Astrocyte (in vitro differentiated cells and primary cell): ENCODE measurements around the gene PARP8. TPM values are rescaled to one million over a fixed set of nuclear protein-coding genes. Genes with fewer than 3 reads are reported as not detected.

Experiments used
- DNase-seq: peaks from one replicate; pipeline ENCODE4 v3.0.0-alpha.2; 2010; ENCODE audit warnings: low read depth
- FAIRE-seq: peaks from 2 replicates; lab custom pipeline; 2011; peaks lifted over from hg19 to GRCh38; lab: Jason Lieb, UNC
- H2AFZ ChIP-seq: 2 replicates; pipeline ENCODE4 v1.6.0; 2012; ENCODE audit warnings: low read depth, low read length, inconsistent platforms
- H3K27ac ChIP-seq: 2 replicates; pipeline ENCODE4 v1.5.1; 2011; ENCODE audit warnings: low read depth, low read length, inconsistent platforms
- H3K27me3 ChIP-seq: 2 replicates; pipeline ENCODE4 v1.6.0; 2011; ENCODE audit warnings: low read length, inconsistent platforms; ENCODE audit not compliant: insufficient read depth
- H3K36me3 ChIP-seq: 2 replicates; pipeline ENCODE4 v1.5.1; 2011; ENCODE audit warnings: low read length, inconsistent platforms; ENCODE audit not compliant: insufficient read depth
- H3K4me1 ChIP-seq: 2 replicates; pipeline ENCODE4 v1.5.1; 2011; ENCODE audit warnings: low read length, inconsistent platforms; ENCODE audit not compliant: insufficient read depth
- H3K4me2 ChIP-seq: 2 replicates; pipeline ENCODE4 v1.6.0; 2012; ENCODE audit warnings: low read length, inconsistent platforms
- H3K4me3 ChIP-seq: 2 replicates; pipeline ENCODE4 v1.5.1; 2011; ENCODE audit warnings: low read depth, mild to moderate bottlenecking, low read length, inconsistent platforms; ENCODE audit not compliant: insufficient read depth
- H3K79me2 ChIP-seq: 2 replicates; pipeline ENCODE4 v1.6.0; 2012; ENCODE audit warnings: mild to moderate bottlenecking, low read length, inconsistent platforms; ENCODE audit not compliant: insufficient read depth
- H3K9ac ChIP-seq: 2 replicates; pipeline ENCODE4 v1.6.0; 2012; ENCODE audit warnings: mild to moderate bottlenecking, low read length, inconsistent platforms
- H3K9me3 ChIP-seq: 2 replicates; pipeline ENCODE4 v1.5.1; 2012; ENCODE audit warnings: low read depth, mild to moderate bottlenecking, low read length, inconsistent platforms; ENCODE audit not compliant: insufficient read depth
- H4K20me1 ChIP-seq: 2 replicates; pipeline ENCODE4 v1.6.0; 2012; ENCODE audit warnings: low read length, inconsistent platforms; ENCODE audit not compliant: insufficient read depth
- H3K27ac Mint-ChIP-seq: one replicate; pipeline ENCODE4 v1.8.0; 2021; ENCODE audit warnings: mild to moderate bottlenecking, mixed read lengths; ENCODE audit not compliant: unreplicated experiment
- H3K27me3 Mint-ChIP-seq: one replicate; pipeline ENCODE4 v1.8.0; 2021; ENCODE audit warnings: low read depth, mixed read lengths; ENCODE audit not compliant: unreplicated experiment
- H3K36me3 Mint-ChIP-seq: one replicate; pipeline ENCODE4 v1.8.0; 2021; ENCODE audit warnings: low read depth, mixed read lengths; ENCODE audit not compliant: unreplicated experiment
- H3K4me1 Mint-ChIP-seq: one replicate; pipeline ENCODE4 v1.8.0; 2021; ENCODE audit warnings: low read depth, mixed read lengths; ENCODE audit not compliant: unreplicated experiment
- H3K4me3 Mint-ChIP-seq: one replicate; pipeline ENCODE4 v1.8.0; 2021; ENCODE audit warnings: mild to moderate bottlenecking, moderate library complexity, mixed read lengths; ENCODE audit not compliant: unreplicated experiment
- H3K9me3 Mint-ChIP-seq: one replicate; pipeline ENCODE4 v1.8.0; 2021; ENCODE audit warnings: mild to moderate bottlenecking, mixed read lengths; ENCODE audit not compliant: unreplicated experiment
- EZH2 ChIP-seq: IDR thresholded peaks from 2 replicates; pipeline ENCODE4 v1.6.1; 2012; ENCODE audit warnings: mild to moderate bottlenecking, low read length, inconsistent platforms; ENCODE audit not compliant: insufficient read depth
- total RNA-seq: library from RNA; stranded (reverse); gene quantifications from 2 replicates; pipeline ENCODE4 v1.2.1, GENCODE V29; 2021
- TF ChIP-seq, protein P1 (sequence below): IDR thresholded peaks from 2 replicates; pipeline ENCODE4 v1.5.1; 2011; ENCODE audit warnings: low read depth, mild to moderate bottlenecking, inconsistent platforms, low read length, moderate library complexity; ENCODE audit not compliant: insufficient read depth

PARP8 gene
- total RNA-seq, 1 donor from 2014 or later, result 36.1 TPM

- FAIRE-seq (no peak), DNase-seq (no peak)
- Mint-ChIP-seq H3K4me1 (no peaks in the 10 kb centered on the region), H3K9me3 (no peaks in the 10 kb centered on the region), H3K36me3 (peaks cover 2% of the 10 kb centered on the region), H3K4me3 (no peak overlapping the region), H3K27ac (no peak overlapping the region), H3K27me3 (no peaks in the 10 kb centered on the region)
- H3K4me2 ChIP-seq, result no peak overlapping the region
- H3K4me1 ChIP-seq, result no peaks in the 10 kb centered on the region
- no peaks in the 10 kb centered on the region for H3K36me3 ChIP-seq
- H4K20me1 ChIP-seq, result no peaks in the 10 kb centered on the region
- TF ChIP-seq, protein P1, sequence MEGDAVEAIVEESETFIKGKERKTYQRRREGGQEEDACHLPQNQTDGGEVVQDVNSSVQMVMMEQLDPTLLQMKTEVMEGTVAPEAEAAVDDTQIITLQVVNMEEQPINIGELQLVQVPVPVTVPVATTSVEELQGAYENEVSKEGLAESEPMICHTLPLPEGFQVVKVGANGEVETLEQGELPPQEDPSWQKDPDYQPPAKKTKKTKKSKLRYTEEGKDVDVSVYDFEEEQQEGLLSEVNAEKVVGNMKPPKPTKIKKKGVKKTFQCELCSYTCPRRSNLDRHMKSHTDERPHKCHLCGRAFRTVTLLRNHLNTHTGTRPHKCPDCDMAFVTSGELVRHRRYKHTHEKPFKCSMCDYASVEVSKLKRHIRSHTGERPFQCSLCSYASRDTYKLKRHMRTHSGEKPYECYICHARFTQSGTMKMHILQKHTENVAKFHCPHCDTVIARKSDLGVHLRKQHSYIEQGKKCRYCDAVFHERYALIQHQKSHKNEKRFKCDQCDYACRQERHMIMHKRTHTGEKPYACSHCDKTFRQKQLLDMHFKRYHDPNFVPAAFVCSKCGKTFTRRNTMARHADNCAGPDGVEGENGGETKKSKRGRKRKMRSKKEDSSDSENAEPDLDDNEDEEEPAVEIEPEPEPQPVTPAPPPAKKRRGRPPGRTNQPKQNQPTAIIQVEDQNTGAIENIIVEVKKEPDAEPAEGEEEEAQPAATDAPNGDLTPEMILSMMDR, result no peak
- TF ChIP-seq EZH2, result no peak
- no peak overlapping the region for H3K4me3 ChIP-seq
- no peaks in the 10 kb centered on the region for H3K9me3 ChIP-seq
- no peak overlapping the region for H3K9ac ChIP-seq
- no peak overlapping the region for H3K27ac ChIP-seq
- H3K27me3 ChIP-seq, result no peaks in the 10 kb centered on the region
- no peak overlapping the region for H2AFZ ChIP-seq
- H3K79me2 ChIP-seq, result no peaks in the 10 kb centered on the region
These were observed 161.2 kb downstream of the PARP8 start for GRCh38 chr5:50827516-50828247.

DNA sequence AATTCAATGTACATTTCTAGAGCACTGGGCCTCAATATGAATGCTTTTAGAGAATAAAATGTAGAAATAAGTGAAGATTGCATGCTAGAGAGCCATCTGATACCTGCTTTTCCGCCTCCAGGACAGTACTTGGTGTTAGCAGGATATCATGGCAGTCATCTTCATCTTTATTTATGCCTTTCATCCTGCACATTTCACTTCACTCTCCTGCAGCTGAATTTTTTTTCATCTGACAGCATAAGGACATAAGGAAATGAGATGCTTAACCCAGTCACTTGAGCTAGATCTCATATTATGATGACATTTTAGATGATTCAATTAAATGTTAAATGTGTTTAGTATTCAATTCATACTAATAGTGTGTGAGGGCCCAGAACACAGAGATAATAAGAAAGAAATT lies 162.6 kb downstream of the PARP8 start:
- TF ChIP-seq EZH2, result no peak
- TF ChIP-seq, protein P1, result no peak
- H3K4me3 Mint-ChIP-seq, result no peak overlapping the region
- no peaks in the 10 kb centered on the region for H3K9me3 ChIP-seq
- H3K9me3 Mint-ChIP-seq, result no peaks in the 10 kb centered on the region
- H3K4me1 Mint-ChIP-seq, result no peaks in the 10 kb centered on the region
- no peak overlapping the region for H2AFZ ChIP-seq
- H3K4me2 ChIP-seq, result no peak overlapping the region
- FAIRE-seq (no peak), DNase-seq (no peak)
- H3K27me3 Mint-ChIP-seq, result no peaks in the 10 kb centered on the region
- no peak overlapping the region for H3K4me3 ChIP-seq
- no peak overlapping the region for H3K27ac Mint-ChIP-seq
- H3K36me3 Mint-ChIP-seq, result peaks cover 2% of the 10 kb centered on the region
- no peaks in the 10 kb centered on the region for H3K36me3 ChIP-seq
- no peak overlapping the region for H3K9ac ChIP-seq
- H4K20me1 ChIP-seq, result no peaks in the 10 kb centered on the region
- no peaks in the 10 kb centered on the region for H3K27me3 ChIP-seq
- no peaks in the 10 kb centered on the region for H3K79me2 ChIP-seq
- no peaks in the 10 kb centered on the region for H3K4me1 ChIP-seq
- H3K27ac ChIP-seq, result no peak overlapping the region

DNA sequence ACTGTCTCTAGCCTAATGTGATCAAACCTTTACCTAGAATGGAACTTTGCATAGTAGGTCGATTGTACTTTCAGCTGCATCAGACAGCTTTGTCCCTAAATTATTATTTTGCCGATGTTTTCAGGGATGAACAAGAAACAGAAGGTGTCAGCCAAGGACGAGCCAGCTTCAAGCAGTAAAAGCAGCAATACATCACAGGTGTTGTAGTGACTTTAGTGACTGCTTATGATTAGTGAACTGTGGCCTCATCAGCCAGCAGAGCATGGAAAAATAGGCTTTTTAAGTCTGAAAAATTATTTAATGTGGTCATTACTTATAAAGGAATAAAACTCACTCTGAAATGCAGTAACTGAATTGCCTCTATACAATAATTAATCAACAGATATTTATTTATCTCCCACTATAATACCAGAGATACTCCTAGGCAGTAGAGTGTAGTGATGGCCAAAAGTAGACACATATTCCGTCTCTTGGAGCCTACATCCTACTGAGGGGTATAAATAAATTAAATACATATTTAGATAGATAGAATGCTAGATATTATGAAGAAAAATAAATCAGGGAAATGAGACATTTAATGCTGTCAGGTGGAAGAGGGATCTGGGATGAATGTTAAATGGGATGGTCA lies 166.3 kb downstream of the PARP8 start:
- H3K9ac ChIP-seq, result no peak overlapping the region
- Mint-ChIP-seq H3K4me3 (no peak overlapping the region), H3K27me3 (no peaks in the 10 kb centered on the region), H3K9me3 (no peaks in the 10 kb centered on the region), H3K27ac (no peak overlapping the region), H3K4me1 (no peaks in the 10 kb centered on the region), H3K36me3 (no peaks in the 10 kb centered on the region)
- H3K4me2 ChIP-seq, result no peak overlapping the region
- H3K79me2 ChIP-seq, result no peaks in the 10 kb centered on the region
- TF ChIP-seq, protein P1, result no peak
- TF ChIP-seq EZH2, result no peak
- no peaks in the 10 kb centered on the region for H3K4me1 ChIP-seq
- no peak overlapping the region for H2AFZ ChIP-seq
- H4K20me1 ChIP-seq, result no peaks in the 10 kb centered on the region
- no peaks in the 10 kb centered on the region for H3K36me3 ChIP-seq
- DNase-seq (no peak), FAIRE-seq (no peak)
- no peaks in the 10 kb centered on the region for H3K27me3 ChIP-seq
- no peak overlapping the region for H3K27ac ChIP-seq
- no peak overlapping the region for H3K4me3 ChIP-seq
- no peaks in the 10 kb centered on the region for H3K9me3 ChIP-seq
